ENCODE data around the gene DMRTB1. TPM values are rescaled to one million over a fixed set of nuclear protein-coding genes. Genes with fewer than 3 reads are reported as not detected.
A peak's percentile ranks its signal among the peaks of the same experiment; 100 is the strongest.

Gene DMRTB1
- total and polyA plus RNA-seq, 2 experiments from 2014 or later: not detected

DNA sequence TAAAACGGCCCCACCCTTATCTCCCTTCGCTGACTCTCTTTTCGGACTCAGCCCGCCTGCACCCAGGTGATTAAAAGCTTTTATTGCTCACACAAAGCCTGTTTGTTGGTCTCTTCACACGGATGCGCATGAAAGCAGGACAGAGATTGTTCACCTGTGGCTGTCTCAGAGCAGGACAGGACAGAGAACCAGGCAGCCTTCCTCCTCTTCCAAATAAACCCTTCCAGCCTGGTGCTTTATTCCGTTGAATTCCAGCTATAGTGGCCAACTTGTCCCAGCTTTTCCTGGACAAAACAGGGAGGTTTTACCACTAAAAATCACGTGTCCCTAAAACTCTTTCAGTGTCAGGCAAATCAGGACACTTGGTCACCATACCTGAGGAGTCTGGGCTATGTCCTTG is 9.5 kb upstream of the DMRTB1 start:
- H3K27ac ChIP-seq: no peak overlapping the region
- no peak for TF ChIP-seq EZH2phosphoT487 (IDR thresholded peaks at IDR 0.05; ENCODE audit: insufficient read depth, low read depth)
- no peak for TF ChIP-seq EZH2 (IDR thresholded peaks at IDR 0.05; ENCODE audit: insufficient read depth, poor library complexity, severe bottlenecking)
- peaks cover 7% of the 10 kb centered on the region; the same call in 1 of the 2 replicates for H3K27me3 ChIP-seq (replicated peaks; ENCODE audit: insufficient read depth)
- no peaks in the 10 kb centered on the region for H3K36me3 ChIP-seq (ENCODE audit: low read depth)
- peaks cover 14% of the 10 kb centered on the region for H3F3A ChIP-seq (ENCODE audit: insufficient read depth)
- H3K9ac ChIP-seq: no peak overlapping the region
- WGBS, 2 experiments (ENCODE audit: low coverage in 1 of 2, low lambda C conversion rate in 2 of 2, missing lambda C conversion rate in 2 of 2): 56 to 57% methylated on average over 8 of the region's 8 CpGs
- no peak overlapping the region for H2AFZ ChIP-seq
- peaks cover 20% of the 10 kb centered on the region for H3K4me1 ChIP-seq (ENCODE audit: insufficient read depth)
- no peaks in the 10 kb centered on the region for H3K9me3 ChIP-seq (ENCODE audit: low read depth)
- H3K79me2 ChIP-seq (ENCODE audit: insufficient read depth): no peaks in the 10 kb centered on the region
- no peaks in the 10 kb centered on the region for H3K9me2 ChIP-seq (ENCODE audit: insufficient read depth)
- H3K4me3 ChIP-seq: no peak overlapping the region
- no peak for DNase-seq
- no peaks in the 10 kb centered on the region for H4K20me1 ChIP-seq (ENCODE audit: insufficient read depth)
- H3K4me2 ChIP-seq (ENCODE audit: unreplicated experiment): no peak overlapping the region
- in situ Hi-C loops (cut with MboI): no loop called here

GRCh38 chr1:53450225-53450624 is 9.0 kb upstream of the DMRTB1 start:
- peaks cover 14% of the 10 kb centered on the region for H3F3A ChIP-seq (ENCODE audit: insufficient read depth)
- H3K4me3 ChIP-seq: no peak overlapping the region
- peaks cover 20% of the 10 kb centered on the region for H3K4me1 ChIP-seq (ENCODE audit: insufficient read depth)
- no peak for TF ChIP-seq EZH2 (IDR thresholded peaks at IDR 0.05; ENCODE audit: insufficient read depth, poor library complexity, severe bottlenecking)
- TF ChIP-seq EZH2phosphoT487 (IDR thresholded peaks at IDR 0.05; ENCODE audit: insufficient read depth, low read depth): no peak
- no peaks in the 10 kb centered on the region for H3K9me3 ChIP-seq (ENCODE audit: low read depth)
- H3K36me3 ChIP-seq (ENCODE audit: low read depth): no peaks in the 10 kb centered on the region
- H2AFZ ChIP-seq: no peak overlapping the region
- H4K20me1 ChIP-seq (ENCODE audit: insufficient read depth): no peaks in the 10 kb centered on the region
- H3K27me3 ChIP-seq (replicated peaks; ENCODE audit: insufficient read depth): peaks cover 7% of the 10 kb centered on the region; the same call in 1 of the 2 replicates
- H3K4me2 ChIP-seq (ENCODE audit: unreplicated experiment): no peak overlapping the region
- no peak overlapping the region for H3K27ac ChIP-seq
- DNase-seq: peak; percentile 14
- no peaks in the 10 kb centered on the region for H3K79me2 ChIP-seq (ENCODE audit: insufficient read depth)
- H3K9me2 ChIP-seq (ENCODE audit: insufficient read depth): no peaks in the 10 kb centered on the region
- in situ Hi-C loops (cut with MboI): no loop called here
- 31 to 61% methylated on average over 2 of the region's 2 CpGs for WGBS, 2 experiments (ENCODE audit: low coverage in 1 of 2, low lambda C conversion rate in 2 of 2, missing lambda C conversion rate in 2 of 2)
- no peak overlapping the region for H3K9ac ChIP-seq

DNA sequence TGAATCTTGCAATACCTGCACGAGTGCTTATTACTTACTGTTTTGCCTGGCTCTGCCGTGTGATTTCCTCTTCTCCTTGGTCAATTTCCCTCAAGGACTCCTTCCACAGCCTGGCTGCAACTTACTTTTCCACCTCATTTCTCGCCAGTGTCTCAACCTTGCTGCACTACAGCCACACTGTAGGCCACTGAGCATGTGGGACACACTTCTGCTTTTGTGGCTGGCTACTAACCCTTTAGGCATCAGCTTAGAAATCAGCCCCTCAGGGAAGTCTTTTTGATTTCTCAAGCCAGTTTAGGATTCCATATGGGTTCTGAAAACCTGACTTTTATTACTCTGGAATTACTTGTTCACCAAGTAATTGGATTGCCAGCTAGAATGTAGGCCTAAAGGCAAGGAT is 5.2 kb upstream of the DMRTB1 start:
- Histone ChIP-seq H3K27me3 (replicated peaks; ENCODE audit: insufficient read depth) (peaks cover 19% of the 10 kb centered on the region; the same call in 1 of the 2 replicates), H3F3A (ENCODE audit: insufficient read depth) (peaks cover 9% of the 10 kb centered on the region), H3K79me2 (ENCODE audit: insufficient read depth) (no peaks in the 10 kb centered on the region), H3K27ac (no peak overlapping the region), H3K9me3 (ENCODE audit: low read depth) (no peaks in the 10 kb centered on the region), H2AFZ (no peak overlapping the region), H3K9me2 (ENCODE audit: insufficient read depth) (no peaks in the 10 kb centered on the region), H3K4me1 (ENCODE audit: insufficient read depth) (peaks cover 10% of the 10 kb centered on the region), H3K4me3 (no peak overlapping the region), H3K36me3 (ENCODE audit: low read depth) (no peaks in the 10 kb centered on the region), H3K4me2 (ENCODE audit: unreplicated experiment) (no peak overlapping the region), H3K9ac (no peak overlapping the region), H4K20me1 (ENCODE audit: insufficient read depth) (no peaks in the 10 kb centered on the region)
- 54 to 75% methylated on average over 3 of the region's 3 CpGs for WGBS, 2 experiments (ENCODE audit: low coverage in 1 of 2, low lambda C conversion rate in 2 of 2, missing lambda C conversion rate in 2 of 2)
- in situ Hi-C loops (cut with MboI): no loop called here
- DNase-seq: no peak
- no peak for TF ChIP-seq EZH2 (IDR thresholded peaks at IDR 0.05; ENCODE audit: insufficient read depth, poor library complexity, severe bottlenecking)
- TF ChIP-seq EZH2phosphoT487 (IDR thresholded peaks at IDR 0.05; ENCODE audit: insufficient read depth, low read depth): no peak

DNA sequence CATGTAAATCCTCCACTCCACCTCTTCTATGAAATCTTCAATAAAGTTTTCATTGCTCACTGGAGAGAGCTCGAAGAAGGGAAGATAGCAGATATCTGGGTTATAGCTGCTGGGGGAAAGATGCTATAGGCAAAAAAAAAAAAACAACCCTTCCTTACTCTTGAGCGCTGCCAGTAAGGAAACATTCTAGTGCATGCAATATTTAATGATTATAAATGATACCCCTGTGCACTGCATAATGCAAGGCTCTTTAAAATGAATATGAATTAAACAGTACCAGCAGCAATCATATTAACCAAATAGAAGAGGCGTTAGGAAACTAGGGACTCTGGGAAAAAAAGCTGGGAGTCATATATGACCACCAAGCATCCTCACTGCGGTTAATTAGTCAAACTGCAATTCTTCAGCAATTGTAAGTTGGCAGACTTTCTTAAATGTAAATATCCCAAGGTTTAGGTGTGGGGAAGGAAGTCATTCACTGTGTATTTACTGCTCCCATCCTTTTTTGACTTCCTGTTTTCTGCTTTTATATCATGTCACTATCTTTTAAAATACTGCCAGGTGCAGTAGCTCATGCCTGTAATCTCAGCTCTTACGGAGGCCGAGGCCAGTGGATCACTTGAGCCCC is 3.7 kb upstream of the DMRTB1 start:
- Histone ChIP-seq H3K36me3 (ENCODE audit: low read depth) (no peaks in the 10 kb centered on the region), H3K9me2 (ENCODE audit: insufficient read depth) (no peaks in the 10 kb centered on the region), H3K9me3 (ENCODE audit: low read depth) (no peaks in the 10 kb centered on the region), H3F3A (ENCODE audit: insufficient read depth) (no peaks in the 10 kb centered on the region), H3K4me3 (no peak overlapping the region), H4K20me1 (ENCODE audit: insufficient read depth) (no peaks in the 10 kb centered on the region), H2AFZ (no peak overlapping the region), H3K27me3 (replicated peaks; ENCODE audit: insufficient read depth) (peaks cover 19% of the 10 kb centered on the region; the same call in 1 of the 2 replicates), H3K4me1 (ENCODE audit: insufficient read depth) (no peaks in the 10 kb centered on the region), H3K79me2 (ENCODE audit: insufficient read depth) (no peaks in the 10 kb centered on the region), H3K4me2 (ENCODE audit: unreplicated experiment) (no peak overlapping the region), H3K27ac (no peak overlapping the region), H3K9ac (no peak overlapping the region)
- WGBS, 2 experiments (ENCODE audit: low coverage in 1 of 2, low lambda C conversion rate in 2 of 2, missing lambda C conversion rate in 2 of 2): 74 to 78% methylated on average over 6 of the region's 6 CpGs
- in situ Hi-C loops (cut with MboI): no loop called here
- no peak for DNase-seq
- no peak for TF ChIP-seq EZH2phosphoT487 (IDR thresholded peaks at IDR 0.05; ENCODE audit: insufficient read depth, low read depth)
- no peak for TF ChIP-seq EZH2 (IDR thresholded peaks at IDR 0.05; ENCODE audit: insufficient read depth, poor library complexity, severe bottlenecking)
